Karpas-422 (cell line): Measurements from ENCODE around the gene KRT73. TPM values are rescaled to one million over a fixed set of nuclear protein-coding genes. Genes with fewer than 3 reads are reported as not detected.

ENCODE experiments used
- DNase-seq: peaks from one replicate; pipeline ENCODE4 v3.0.0-alpha.2; 2015
- H2AFZ ChIP-seq: fragments of 200-600 bp; sonication (generic); 2 replicates; pipeline ENCODE4 v1.6.1; 2014; ENCODE audit warnings: antibody characterized with exemption, low read length, mixed read lengths
- H3K27ac ChIP-seq: fragments of 200-600 bp; sonication (generic); 2 replicates; pipeline ENCODE4 v1.5.1; 2014; ENCODE audit warnings: mild to moderate bottlenecking, low read length, moderate library complexity
- H3K27me3 ChIP-seq: fragments of 200-600 bp; sonication (generic); 2 replicates; pipeline ENCODE4 v1.6.1; 2014; ENCODE audit warnings: low read length, mixed read lengths
- H3K36me3 ChIP-seq: fragments of 200-600 bp; sonication (generic); 2 replicates; pipeline ENCODE4 v1.6.1; 2014; ENCODE audit warnings: low read length, mixed read lengths; ENCODE audit not compliant: insufficient read depth
- H3K4me1 ChIP-seq: fragments of 200-600 bp; sonication (generic); 2 replicates; pipeline ENCODE4 v1.6.1; 2014; ENCODE audit warnings: mild to moderate bottlenecking, low read length, mixed read lengths
- H3K4me2 ChIP-seq: fragments of 200-600 bp; sonication (generic); 2 replicates; pipeline ENCODE4 v1.6.1; 2014; ENCODE audit warnings: low read length, low read depth, mild to moderate bottlenecking; ENCODE audit not compliant: poor library complexity, severe bottlenecking
- H3K4me3 ChIP-seq: fragments of 200-600 bp; sonication (generic); 2 replicates; pipeline ENCODE4 v1.5.1; 2014; ENCODE audit warnings: mild to moderate bottlenecking, antibody characterized with exemption, low read length, mixed read lengths
- H3K79me2 ChIP-seq: fragments of 200-600 bp; sonication (generic); 2 replicates; pipeline ENCODE4 v1.6.1; 2014; ENCODE audit warnings: mild to moderate bottlenecking, low read length, mixed read lengths
- H3K9ac ChIP-seq: fragments of 200-600 bp; sonication (generic); 2 replicates; pipeline ENCODE4 v1.6.0; 2014; ENCODE audit warnings: low read length
- H3K9me2 ChIP-seq: fragments of 200-600 bp; sonication (generic), shearing (Covaris generic); replicated peaks from 2 replicates; pipeline ENCODE4 v1.6.0; 2014; ENCODE audit warnings: mild to moderate bottlenecking, low read length, moderate library complexity; ENCODE audit not compliant: insufficient read depth
- H3K9me3 ChIP-seq: fragments of 300-700, 200-600 bp; sonication (generic); 2 replicates; pipeline ENCODE4 v1.6.1; 2014; ENCODE audit warnings: low read length, mixed read lengths
- H4K20me1 ChIP-seq: fragments of 200-600 bp; sonication (generic); 2 replicates; pipeline ENCODE4 v1.6.1; 2014; ENCODE audit warnings: mild to moderate bottlenecking, antibody characterized with exemption, low read length, low read depth; ENCODE audit not compliant: insufficient read depth
- total RNA-seq: library from RNA; depleted of rRNA; stranded (reverse); fragments of >200 nt; shearing (Covaris generic); gene quantifications from 2 replicates; pipeline ENCODE4 v1.2.3, GENCODE V29; 2014; ENCODE audit warnings: low replicate concordance

The KRT73 gene
- total RNA-seq, 1 experiment from 2014 or later: not detected

GRCh38 chr12:52614381-52615207 lies 3.8 kb downstream of the KRT73 start:
- DNase-seq: no peak
- H3K9me3 ChIP-seq: no peaks in the 10 kb centered on the region
- H3K9me2 ChIP-seq: no peaks in the 10 kb centered on the region
- H3K27ac ChIP-seq: no peak overlapping the region
- no peak overlapping the region for H3K4me3 ChIP-seq
- no peaks in the 10 kb centered on the region for H3K36me3 ChIP-seq
- no peaks in the 10 kb centered on the region for H4K20me1 ChIP-seq
- no peak overlapping the region for H2AFZ ChIP-seq
- no peaks in the 10 kb centered on the region for H3K27me3 ChIP-seq
- H3K4me1 ChIP-seq: no peaks in the 10 kb centered on the region
- no peaks in the 10 kb centered on the region for H3K79me2 ChIP-seq
- H3K4me2 ChIP-seq: no peak overlapping the region
- H3K9ac ChIP-seq: no peak overlapping the region

GRCh38 chr12:52613384-52614030 lies 4.9 kb downstream of the KRT73 start:
- Histone ChIP-seq H3K9me2 (no peaks in the 10 kb centered on the region), H3K36me3 (no peaks in the 10 kb centered on the region), H3K4me2 (no peak overlapping the region), H4K20me1 (no peaks in the 10 kb centered on the region), H3K9ac (no peak overlapping the region), H2AFZ (no peak overlapping the region), H3K79me2 (no peaks in the 10 kb centered on the region), H3K27ac (no peak overlapping the region), H3K27me3 (no peaks in the 10 kb centered on the region), H3K4me3 (no peak overlapping the region), H3K9me3 (no peaks in the 10 kb centered on the region), H3K4me1 (no peaks in the 10 kb centered on the region)
- DNase-seq: no peak

GRCh38 chr12:52612431-52613383 lies 5.7 kb downstream of the KRT73 start:
- Histone ChIP-seq H3K27me3 (no peaks in the 10 kb centered on the region), H3K9me3 (no peaks in the 10 kb centered on the region), H3K36me3 (no peaks in the 10 kb centered on the region), H3K79me2 (no peaks in the 10 kb centered on the region), H3K27ac (no peak overlapping the region), H2AFZ (no peak overlapping the region), H3K4me2 (no peak overlapping the region), H3K4me1 (no peaks in the 10 kb centered on the region), H3K4me3 (no peak overlapping the region), H4K20me1 (no peaks in the 10 kb centered on the region), H3K9ac (no peak overlapping the region), H3K9me2 (no peaks in the 10 kb centered on the region)
- DNase-seq: no peak

GRCh38 chr12:52611080-52611468 lies 7.3 kb downstream of the KRT73 start:
- no peak overlapping the region for H2AFZ ChIP-seq
- no peak overlapping the region for H3K27ac ChIP-seq
- no peaks in the 10 kb centered on the region for H3K4me1 ChIP-seq
- no peaks in the 10 kb centered on the region for H3K27me3 ChIP-seq
- no peak overlapping the region for H3K9ac ChIP-seq
- no peaks in the 10 kb centered on the region for H3K9me2 ChIP-seq
- no peak overlapping the region for H3K4me2 ChIP-seq
- no peaks in the 10 kb centered on the region for H3K9me3 ChIP-seq
- no peaks in the 10 kb centered on the region for H4K20me1 ChIP-seq
- no peak for DNase-seq
- no peaks in the 10 kb centered on the region for H3K36me3 ChIP-seq
- H3K4me3 ChIP-seq: no peak overlapping the region
- no peaks in the 10 kb centered on the region for H3K79me2 ChIP-seq

GRCh38 chr12:52608826-52609630 lies 9.3 kb downstream of the KRT73 start:
- H3K9ac ChIP-seq: no peak overlapping the region
- no peaks in the 10 kb centered on the region for H3K36me3 ChIP-seq
- no peaks in the 10 kb centered on the region for H3K9me2 ChIP-seq
- H3K79me2 ChIP-seq: no peaks in the 10 kb centered on the region
- no peaks in the 10 kb centered on the region for H3K4me1 ChIP-seq
- no peak overlapping the region for H3K27ac ChIP-seq
- H3K9me3 ChIP-seq: no peaks in the 10 kb centered on the region
- H3K4me3 ChIP-seq: no peak overlapping the region
- no peaks in the 10 kb centered on the region for H3K27me3 ChIP-seq
- no peak overlapping the region for H3K4me2 ChIP-seq
- no peak for DNase-seq
- H4K20me1 ChIP-seq: no peaks in the 10 kb centered on the region
- H2AFZ ChIP-seq: no peak overlapping the region

GRCh38 chr12:52608161-52608560 lies 10.2 kb downstream of the KRT73 start:
- H3K4me3 ChIP-seq: no peak overlapping the region
- no peak overlapping the region for H3K4me2 ChIP-seq
- H3K36me3 ChIP-seq: no peaks in the 10 kb centered on the region
- H3K79me2 ChIP-seq: no peaks in the 10 kb centered on the region
- H4K20me1 ChIP-seq: no peaks in the 10 kb centered on the region
- no peaks in the 10 kb centered on the region for H3K9me3 ChIP-seq
- H3K27me3 ChIP-seq: no peaks in the 10 kb centered on the region
- H2AFZ ChIP-seq: no peak overlapping the region
- H3K9ac ChIP-seq: no peak overlapping the region
- no peaks in the 10 kb centered on the region for H3K9me2 ChIP-seq
- no peaks in the 10 kb centered on the region for H3K4me1 ChIP-seq
- DNase-seq: no peak
- no peak overlapping the region for H3K27ac ChIP-seq

GRCh38 chr12:52607314-52607713 lies 11.0 kb downstream of the KRT73 start:
- no peaks in the 10 kb centered on the region for H3K9me2 ChIP-seq
- no peaks in the 10 kb centered on the region for H3K27me3 ChIP-seq
- H3K9me3 ChIP-seq: no peaks in the 10 kb centered on the region
- no peak overlapping the region for H3K4me3 ChIP-seq
- H3K27ac ChIP-seq: no peak overlapping the region
- no peak overlapping the region for H2AFZ ChIP-seq
- no peaks in the 10 kb centered on the region for H3K36me3 ChIP-seq
- DNase-seq: no peak
- H3K9ac ChIP-seq: no peak overlapping the region
- H4K20me1 ChIP-seq: no peaks in the 10 kb centered on the region
- no peaks in the 10 kb centered on the region for H3K4me1 ChIP-seq
- no peaks in the 10 kb centered on the region for H3K79me2 ChIP-seq
- no peak overlapping the region for H3K4me2 ChIP-seq
